RWPE1 (cell line): ENCODE data around the gene PPP6R3.

Experiments
- CTCF ChIA-PET: fragments of 350-600 bp; sonication (Branson Sonifier 250); formaldehyde crosslinking; extraction: SDS; loops from one replicate; lab custom pipeline; 2021; lab: Yijun Ruan, JAX
- POLR2A ChIA-PET: fragments of 400-600 bp; formaldehyde crosslinking; extraction: SDS; loops from one replicate; lab custom pipeline; 2020; ENCODE audit warnings: antibody characterized with exemption; ENCODE audit not compliant: low non-redundant PET; lab: Yijun Ruan, JAX
- DNase-seq: peaks from one replicate; pipeline ENCODE4 v3.0.0; 2012; ENCODE audit warnings: low spot score
- H3K27ac ChIP-seq: fragments of 450-650 bp; 2 replicates; pipeline ENCODE4 v1.5.1; 2017
- TF ChIP-seq, protein P1 (sequence below): fragments of 450-650 bp; conservative IDR thresholded peaks from 2 replicates; pipeline ENCODE4 v1.5.1; 2017; ENCODE audit warnings: low read depth, mild to moderate bottlenecking

Gene PPP6R3, protein sequence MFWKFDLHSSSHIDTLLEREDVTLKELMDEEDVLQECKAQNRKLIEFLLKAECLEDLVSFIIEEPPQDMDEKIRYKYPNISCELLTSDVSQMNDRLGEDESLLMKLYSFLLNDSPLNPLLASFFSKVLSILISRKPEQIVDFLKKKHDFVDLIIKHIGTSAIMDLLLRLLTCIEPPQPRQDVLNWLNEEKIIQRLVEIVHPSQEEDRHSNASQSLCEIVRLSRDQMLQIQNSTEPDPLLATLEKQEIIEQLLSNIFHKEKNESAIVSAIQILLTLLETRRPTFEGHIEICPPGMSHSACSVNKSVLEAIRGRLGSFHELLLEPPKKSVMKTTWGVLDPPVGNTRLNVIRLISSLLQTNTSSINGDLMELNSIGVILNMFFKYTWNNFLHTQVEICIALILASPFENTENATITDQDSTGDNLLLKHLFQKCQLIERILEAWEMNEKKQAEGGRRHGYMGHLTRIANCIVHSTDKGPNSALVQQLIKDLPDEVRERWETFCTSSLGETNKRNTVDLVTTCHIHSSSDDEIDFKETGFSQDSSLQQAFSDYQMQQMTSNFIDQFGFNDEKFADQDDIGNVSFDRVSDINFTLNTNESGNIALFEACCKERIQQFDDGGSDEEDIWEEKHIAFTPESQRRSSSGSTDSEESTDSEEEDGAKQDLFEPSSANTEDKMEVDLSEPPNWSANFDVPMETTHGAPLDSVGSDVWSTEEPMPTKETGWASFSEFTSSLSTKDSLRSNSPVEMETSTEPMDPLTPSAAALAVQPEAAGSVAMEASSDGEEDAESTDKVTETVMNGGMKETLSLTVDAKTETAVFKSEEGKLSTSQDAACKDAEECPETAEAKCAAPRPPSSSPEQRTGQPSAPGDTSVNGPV

GRCh38 chr11:68460741-68461574 lies at the start of gene PPP6R3:
PPP6R3 (plus strand) TSS chr11:68460752; CDS start chr11:68537665, 76,913 bp downstream.
- peak; percentile 60 for DNase-seq
- CTCF ChIA-PET, result interaction anchor here (0.6 kb wide), 1 partner anchor 169 kb away, joined by 3 read pairs; no protein-coding TSS in a partner anchor
- H3K27ac ChIP-seq, result peak within 1 kb of the TSS; percentile 85
- TF ChIP-seq, protein P1, sequence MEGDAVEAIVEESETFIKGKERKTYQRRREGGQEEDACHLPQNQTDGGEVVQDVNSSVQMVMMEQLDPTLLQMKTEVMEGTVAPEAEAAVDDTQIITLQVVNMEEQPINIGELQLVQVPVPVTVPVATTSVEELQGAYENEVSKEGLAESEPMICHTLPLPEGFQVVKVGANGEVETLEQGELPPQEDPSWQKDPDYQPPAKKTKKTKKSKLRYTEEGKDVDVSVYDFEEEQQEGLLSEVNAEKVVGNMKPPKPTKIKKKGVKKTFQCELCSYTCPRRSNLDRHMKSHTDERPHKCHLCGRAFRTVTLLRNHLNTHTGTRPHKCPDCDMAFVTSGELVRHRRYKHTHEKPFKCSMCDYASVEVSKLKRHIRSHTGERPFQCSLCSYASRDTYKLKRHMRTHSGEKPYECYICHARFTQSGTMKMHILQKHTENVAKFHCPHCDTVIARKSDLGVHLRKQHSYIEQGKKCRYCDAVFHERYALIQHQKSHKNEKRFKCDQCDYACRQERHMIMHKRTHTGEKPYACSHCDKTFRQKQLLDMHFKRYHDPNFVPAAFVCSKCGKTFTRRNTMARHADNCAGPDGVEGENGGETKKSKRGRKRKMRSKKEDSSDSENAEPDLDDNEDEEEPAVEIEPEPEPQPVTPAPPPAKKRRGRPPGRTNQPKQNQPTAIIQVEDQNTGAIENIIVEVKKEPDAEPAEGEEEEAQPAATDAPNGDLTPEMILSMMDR, result no peak
- POLR2A ChIA-PET, result no interaction called here

DNA sequence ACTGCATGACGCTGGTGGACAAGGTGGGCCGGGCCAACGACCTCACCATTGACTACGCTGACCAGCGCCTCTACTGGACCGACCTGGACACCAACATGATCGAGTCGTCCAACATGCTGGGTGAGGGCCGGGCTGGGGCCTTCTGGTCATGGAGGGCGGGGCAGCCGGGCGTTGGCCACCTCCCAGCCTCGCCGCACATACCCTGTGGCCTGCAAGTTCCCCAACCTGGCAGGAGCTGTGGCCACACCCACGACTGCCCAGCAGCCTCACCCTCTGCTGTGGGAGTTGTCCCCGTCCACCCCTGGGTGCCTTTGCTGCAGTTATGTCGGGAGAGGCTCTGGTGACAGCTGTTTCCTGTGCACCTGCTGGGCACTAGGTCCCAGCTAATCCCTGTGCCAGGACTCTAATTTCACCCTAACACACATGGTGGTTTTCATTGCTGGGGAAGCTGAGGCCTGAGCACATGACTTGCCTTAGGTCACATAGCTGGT lies 49.0 kb upstream of the PPP6R3 start:
- ChIA-PET POLR2A (no interaction called here), CTCF (interaction anchor here (0.6 kb wide), 1 partner anchor 144 kb away, joined by 3 read pairs; no protein-coding TSS in a partner anchor)
- no peak for DNase-seq
- TF ChIP-seq, protein P1, result no peak
- H3K27ac ChIP-seq, result peak overlapping the region; percentile 5; the same call in 1 of the 2 replicates

GRCh38 chr11:68412593-68413475 lies 47.7 kb upstream of the PPP6R3 start:
- CTCF ChIA-PET, result interaction anchor here (1.1 kb wide), 1 partner anchor 29 kb away, joined by 3 read pairs; no protein-coding TSS in a partner anchor
- no peak overlapping the region for H3K27ac ChIP-seq
- TF ChIP-seq, protein P1, result no peak
- DNase-seq, result no peak
- POLR2A ChIA-PET, result interaction anchor here (0.6 kb wide), 1 partner anchor 44 kb away, joined by 3 read pairs; no protein-coding TSS in a partner anchor

GRCh38 chr11:68413591-68413999 lies 47.0 kb upstream of the PPP6R3 start:
- ChIA-PET POLR2A (no interaction called here), CTCF (no interaction called here)
- TF ChIP-seq, protein P1, result no peak
- no peak for DNase-seq
- no peak overlapping the region for H3K27ac ChIP-seq

- no peak for DNase-seq
Measured at GRCh38 chr11:68414496-68415221, 45.9 kb upstream of the PPP6R3 start.

More at GRCh38 chr11:68414496-68415221, 45.9 kb upstream of the PPP6R3 start:
- CTCF ChIA-PET, result no interaction called here
- TF ChIP-seq, protein P1, result no peak
- no peak overlapping the region for H3K27ac ChIP-seq
- POLR2A ChIA-PET, result no interaction called here
